Fibroblast of lung (primary cell): ENCODE data around the gene JPH3. TPM values are rescaled to one million over a fixed set of nuclear protein-coding genes. Genes with fewer than 3 reads are reported as not detected.

Experiments used
- DNase-seq, 2 donors: peaks; one replicate each; pipeline versions ENCODE4 v3.0.0 to v3.0.0-alpha.2; 2010; ENCODE audit warnings: low read depth in 2 of 2
- H2AFZ ChIP-seq: 2 replicates; pipeline ENCODE4 v1.5.1; 2012; ENCODE audit warnings: low read length, control low read depth, inconsistent platforms
- H3K27ac ChIP-seq: 2 replicates; pipeline ENCODE4 v1.5.1; 2011; ENCODE audit warnings: low read length, control low read depth; ENCODE audit not compliant: insufficient read depth
- H3K27me3 ChIP-seq: 2 replicates; pipeline ENCODE4 v1.5.1; 2011; ENCODE audit warnings: mild to moderate bottlenecking, low read length; ENCODE audit not compliant: control insufficient read depth, insufficient read depth
- H3K36me3 ChIP-seq: 2 replicates; pipeline ENCODE4 v1.5.1; 2011; ENCODE audit warnings: low read length; ENCODE audit not compliant: control insufficient read depth, insufficient read depth
- H3K4me1 ChIP-seq: 2 replicates; pipeline ENCODE4 v1.5.1; 2011; ENCODE audit warnings: low read length; ENCODE audit not compliant: control insufficient read depth, insufficient read depth; ENCODE audit errors: extremely low read depth
- H3K4me2 ChIP-seq: 2 replicates; pipeline ENCODE4 v1.5.1; 2011; ENCODE audit warnings: low read length, control low read depth; ENCODE audit not compliant: insufficient read depth; ENCODE audit errors: extremely low read depth
- H3K4me3 ChIP-seq, 4 experiments: fragments of 200-600 bp in 1 of 4; sonication (generic) in 1 of 4; replicated peaks in 1 of 4; 2 replicates each; pipeline ENCODE4 v1.5.1; 2011 to 2016; ENCODE audit warnings: low read length in 4 of 4, low read depth in 3 of 4, mild to moderate bottlenecking in 3 of 4, control low read depth in 2 of 4, inconsistent platforms in 1 of 4, mixed read lengths in 1 of 4; ENCODE audit not compliant: insufficient read depth in 1 of 4; ENCODE audit errors: control extremely low read depth in 1 of 4
- H3K79me2 ChIP-seq: 2 replicates; pipeline ENCODE4 v1.5.1; 2012; ENCODE audit warnings: mild to moderate bottlenecking, low read length, inconsistent platforms; ENCODE audit not compliant: control insufficient read depth, insufficient read depth
- H3K9ac ChIP-seq: 2 replicates; pipeline ENCODE4 v1.5.1; 2011; ENCODE audit warnings: mild to moderate bottlenecking, low read length, control low read depth; ENCODE audit not compliant: insufficient read depth
- H3K9me3 ChIP-seq: 2 replicates; pipeline ENCODE4 v1.5.1; 2012; ENCODE audit warnings: low read depth, low read length; ENCODE audit not compliant: control insufficient read depth, insufficient read depth
- H4K20me1 ChIP-seq: 2 replicates; pipeline ENCODE4 v1.5.1; 2011; ENCODE audit warnings: low read length; ENCODE audit not compliant: control insufficient read depth, insufficient read depth; ENCODE audit errors: extremely low read depth
- CTCF ChIP-seq, 2 donors: IDR thresholded peaks in 1 of 2; conservative IDR thresholded peaks in 1 of 2; 1 replicate in 1 of 2; 2 replicates in 1 of 2; pipeline ENCODE4 v1.5.1; 2011 to 2012; ENCODE audit warnings: low read length in 2 of 2, control low read depth in 1 of 2, inconsistent platforms in 1 of 2, low read depth in 1 of 2, mild to moderate bottlenecking in 1 of 2
- EZH2 ChIP-seq: IDR thresholded peaks from 2 replicates; pipeline ENCODE4 v1.5.1; 2012; ENCODE audit warnings: low read length, control low read depth, mild to moderate bottlenecking; ENCODE audit errors: missing control alignments
- polyA plus RNA-seq, 2 donors: library from polyadenylated mRNA; depleted of rRNA in 1 of 2; stranded (reverse) in 1 of 2; unstranded in 1 of 2; fragments of >200 nt; gene quantifications; 2 replicates each; pipeline ENCODE4 v1.2.1, GENCODE V29; 2011 to 2012; ENCODE audit warnings: missing spikeins in 1 of 2
- total RNA-seq: library from RNA; depleted of rRNA; stranded (reverse); fragments of >200 nt; gene quantifications from 2 replicates; pipeline ENCODE4 v1.2.1, GENCODE V29; 2014

Gene JPH3
- total and polyA plus RNA-seq, 2 donors (not counting 1 experiment from before 2014, with no cell fraction given) = 0.01 TPM; not detected in 1

- no peaks in the 10 kb centered on the region for H3K79me2 ChIP-seq
- peaks cover 4% of the 10 kb centered on the region for H3K36me3 ChIP-seq
- no peak overlapping the region for H3K27ac ChIP-seq
- no peaks in the 10 kb centered on the region for H4K20me1 ChIP-seq
- H3K9ac ChIP-seq = no peak overlapping the region
- no peak overlapping the region for H2AFZ ChIP-seq
- H3K4me2 ChIP-seq = no peak overlapping the region
- TF ChIP-seq EZH2 (no peak), CTCF (conservative IDR thresholded peaks at IDR 0.05 in 1 of 2, IDR thresholded peaks at IDR 0.05 in 1 of 2; ENCODE audit: low read depth in 1 of 2, low read length in 2 of 2) (no peak)
- no peaks in the 10 kb centered on the region for H3K27me3 ChIP-seq
- no peaks in the 10 kb centered on the region for H3K4me1 ChIP-seq
- no peak for DNase-seq
- H3K4me3 ChIP-seq = no peak overlapping the region
- no peaks in the 10 kb centered on the region for H3K9me3 ChIP-seq
Measured at GRCh38 chr16:87703835-87704375, 101.6 kb downstream of the JPH3 start.

GRCh38 chr16:87704754-87705353 is 102.5 kb downstream of the JPH3 start:
- peaks cover 2% of the 10 kb centered on the region for H3K36me3 ChIP-seq
- H3K9ac ChIP-seq = no peak overlapping the region
- H3K9me3 ChIP-seq = no peaks in the 10 kb centered on the region
- H2AFZ ChIP-seq = no peak overlapping the region
- no peak for TF ChIP-seq CTCF (conservative IDR thresholded peaks at IDR 0.05 in 1 of 2, IDR thresholded peaks at IDR 0.05 in 1 of 2; ENCODE audit: low read depth in 1 of 2, low read length in 2 of 2)
- H3K4me2 ChIP-seq = no peak overlapping the region
- H3K4me3 ChIP-seq = no peak overlapping the region
- H3K4me1 ChIP-seq = no peaks in the 10 kb centered on the region
- H3K79me2 ChIP-seq = no peaks in the 10 kb centered on the region
- no peak overlapping the region for H3K27ac ChIP-seq
- no peaks in the 10 kb centered on the region for H3K27me3 ChIP-seq
- peak in 1 of 2 donors; percentile 45 for DNase-seq
- no peaks in the 10 kb centered on the region for H4K20me1 ChIP-seq

- Histone ChIP-seq H4K20me1 (no peaks in the 10 kb centered on the region), H3K36me3 (peaks cover 2% of the 10 kb centered on the region), H2AFZ (no peak overlapping the region), H3K79me2 (no peaks in the 10 kb centered on the region), H3K9me3 (no peaks in the 10 kb centered on the region), H3K27ac (no peak overlapping the region), H3K4me3 (no peak overlapping the region), H3K27me3 (no peaks in the 10 kb centered on the region), H3K9ac (no peak overlapping the region), H3K4me1 (no peaks in the 10 kb centered on the region), H3K4me2 (no peak overlapping the region)
- no peak for DNase-seq
- no peak for TF ChIP-seq CTCF (conservative IDR thresholded peaks at IDR 0.05 in 1 of 2, IDR thresholded peaks at IDR 0.05 in 1 of 2; ENCODE audit: low read depth in 1 of 2, low read length in 2 of 2)
Measured at GRCh38 chr16:87705771-87706277, 103.5 kb downstream of the JPH3 start.
